HG02970 (cell line): ENCODE results near the gene UGT1A9.

Experiments
- ATAC-seq: cut with Tn5 transposase; IDR thresholded peaks from one replicate; pipeline ENCODE4 v1.9.1; 2021; ENCODE audit warnings: mild to moderate bottlenecking, moderate library complexity, moderate number of reproducible peaks; ENCODE audit not compliant: unreplicated experiment, low FRiP score

Gene UGT1A9

DNA sequence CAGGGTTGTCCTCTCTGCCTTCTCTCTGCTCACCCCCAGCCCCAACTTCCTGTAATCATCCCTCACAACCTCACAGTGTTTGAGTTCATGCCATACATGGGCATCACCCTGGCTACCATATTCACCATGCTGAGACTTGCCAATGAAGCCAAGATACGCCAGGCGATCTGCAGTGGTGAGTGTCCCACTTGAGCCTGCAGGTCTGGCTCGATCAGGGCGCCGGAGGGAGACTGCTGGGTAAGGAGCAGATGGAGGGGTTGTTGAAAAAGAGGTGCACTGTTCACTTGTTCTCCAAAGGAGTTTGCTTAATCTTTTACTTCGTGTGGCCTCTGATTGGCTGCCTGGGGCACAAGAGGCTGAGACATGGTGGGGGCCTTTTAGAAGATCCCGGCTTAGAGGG is 121.0 kb downstream of the UGT1A9 start:
- no peak for ATAC-seq

DNA sequence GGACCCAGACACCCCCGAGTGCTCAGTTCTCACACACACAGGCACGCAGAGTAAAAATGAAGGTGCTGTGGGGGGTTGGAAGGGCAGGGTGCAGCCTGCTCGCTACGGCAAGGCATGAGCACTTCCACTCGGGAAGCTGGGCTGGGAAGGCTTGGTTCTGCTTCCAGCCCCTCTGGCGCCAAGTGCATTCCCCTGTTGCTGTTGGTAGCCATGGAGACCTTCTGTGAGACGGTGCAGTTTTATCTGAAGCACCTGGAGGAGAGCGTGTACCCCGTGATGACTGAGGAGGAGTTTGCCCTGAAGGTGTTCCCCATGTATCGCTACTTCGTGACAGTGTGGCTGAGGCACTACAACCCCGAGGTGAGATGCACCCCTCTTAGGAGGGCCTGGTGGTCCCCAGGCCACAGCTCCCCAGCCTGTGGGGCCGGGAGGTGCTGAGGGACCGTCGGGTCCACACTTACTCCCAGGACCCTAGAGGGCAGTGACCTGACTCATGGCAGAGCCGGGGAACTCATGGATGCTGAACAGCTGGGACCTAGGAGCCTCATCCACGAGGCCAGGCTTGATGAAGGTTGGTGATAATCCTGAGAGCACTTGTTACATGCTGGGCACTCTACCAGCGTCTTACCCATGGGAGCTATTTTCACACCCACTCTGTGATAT is 121.9 kb downstream of the UGT1A9 start:
- no peak for ATAC-seq

DNA sequence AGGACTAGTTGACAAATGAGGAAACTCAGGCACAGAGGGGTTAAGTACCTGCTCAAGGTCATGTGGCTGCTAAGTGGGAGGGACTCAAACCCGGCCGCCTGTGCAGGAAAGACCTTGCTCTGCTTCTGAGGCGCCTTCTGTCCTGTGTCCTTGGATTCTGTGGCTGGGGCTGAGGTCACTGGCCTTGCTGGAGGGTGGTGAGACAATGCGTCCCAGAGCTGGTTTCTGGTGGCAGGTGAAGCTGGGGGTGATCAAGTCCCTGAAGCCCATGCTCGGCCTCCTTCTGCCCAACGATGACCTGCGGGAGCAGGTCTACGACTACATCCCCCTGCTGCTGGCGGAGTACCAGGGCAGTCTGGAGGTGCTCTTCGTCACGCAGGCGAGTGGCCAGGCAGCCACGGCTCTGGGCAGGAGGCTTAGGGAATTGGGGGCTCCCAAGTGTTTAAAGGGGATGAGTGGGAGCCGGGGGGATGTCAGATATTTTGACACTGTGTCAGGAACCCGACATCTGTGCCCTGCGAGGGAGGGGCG is 122.5 kb downstream of the UGT1A9 start:
- ATAC-seq = no peak

DNA sequence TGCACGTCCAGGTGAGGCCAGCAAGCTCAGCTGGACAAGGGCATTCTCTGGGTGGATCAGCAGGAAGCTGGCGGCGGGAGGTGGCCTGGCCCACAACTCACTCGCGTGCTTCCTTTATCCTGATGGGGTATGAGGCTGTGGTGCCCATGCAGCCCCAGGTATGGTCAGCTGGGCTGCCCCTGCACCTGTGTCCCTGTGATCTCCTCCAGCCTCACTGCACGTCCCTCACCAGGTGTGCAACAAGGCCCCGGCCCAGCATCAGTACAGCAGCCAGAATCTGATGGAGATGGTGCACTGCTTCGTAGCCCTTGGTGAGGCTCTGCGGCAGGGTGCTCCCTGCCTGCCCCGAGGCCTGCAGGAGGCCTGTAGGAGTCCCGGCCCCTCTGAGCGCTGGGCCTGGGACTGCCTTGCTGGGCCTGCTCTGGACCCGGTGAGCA is 124.1 kb downstream of the UGT1A9 start:
- ATAC-seq = no peak

DNA sequence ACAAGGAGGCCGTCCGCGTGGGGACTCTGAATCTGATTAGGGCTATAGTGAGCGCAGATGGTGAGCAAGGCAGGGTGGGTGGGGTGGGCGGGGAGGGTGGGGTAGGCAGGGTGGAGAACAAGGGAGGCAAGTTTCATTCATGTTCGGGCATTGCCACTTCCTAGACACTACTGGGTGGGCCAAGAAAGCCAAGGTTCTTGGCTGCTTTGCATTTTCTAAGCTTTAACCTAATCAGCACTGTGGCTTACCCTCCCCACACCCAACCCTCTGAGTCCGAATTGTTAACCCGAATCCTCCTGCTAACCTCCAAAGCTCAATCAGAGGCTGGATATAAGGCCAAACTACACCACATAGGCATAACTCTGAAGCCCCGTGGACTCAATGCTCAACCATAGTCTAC is 124.6 kb downstream of the UGT1A9 start:
- no peak for ATAC-seq

DNA sequence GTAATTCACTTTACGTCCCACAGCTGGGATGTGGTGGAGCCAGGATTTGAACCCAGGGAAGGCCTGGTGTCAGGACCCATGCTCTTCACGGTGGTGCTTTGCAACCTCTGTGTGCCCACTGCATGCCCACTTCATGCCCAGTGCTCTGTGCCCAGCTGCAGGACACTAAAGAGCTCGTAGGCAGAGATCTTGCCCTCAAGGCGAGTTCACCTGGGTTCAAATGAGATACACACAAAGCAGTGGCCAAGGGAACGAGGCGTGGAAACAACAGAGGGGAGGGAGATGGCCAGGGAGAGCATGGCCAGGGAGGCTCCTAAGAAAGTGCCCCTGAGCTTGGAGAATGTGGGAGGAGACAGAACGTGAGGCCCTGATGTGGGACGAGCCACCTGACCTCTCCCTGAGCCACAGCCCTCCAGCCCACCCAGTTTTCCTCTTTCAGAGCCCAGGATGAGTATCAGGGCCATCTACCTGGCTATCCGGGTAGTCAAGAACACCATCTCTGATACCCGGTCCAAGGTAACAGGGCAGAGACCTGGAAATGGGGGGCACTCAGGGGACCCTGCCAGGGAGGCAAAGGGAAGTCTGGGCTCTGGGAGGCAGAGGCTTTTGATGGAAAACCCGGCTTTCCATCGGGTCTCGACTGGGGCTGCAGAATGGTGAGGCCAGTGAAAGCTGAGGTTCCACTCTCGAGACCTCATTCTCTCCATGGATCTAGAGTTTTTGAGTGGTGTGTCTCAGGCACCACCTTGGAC is 126.8 kb downstream of the UGT1A9 start:
- ATAC-seq = no peak

DNA sequence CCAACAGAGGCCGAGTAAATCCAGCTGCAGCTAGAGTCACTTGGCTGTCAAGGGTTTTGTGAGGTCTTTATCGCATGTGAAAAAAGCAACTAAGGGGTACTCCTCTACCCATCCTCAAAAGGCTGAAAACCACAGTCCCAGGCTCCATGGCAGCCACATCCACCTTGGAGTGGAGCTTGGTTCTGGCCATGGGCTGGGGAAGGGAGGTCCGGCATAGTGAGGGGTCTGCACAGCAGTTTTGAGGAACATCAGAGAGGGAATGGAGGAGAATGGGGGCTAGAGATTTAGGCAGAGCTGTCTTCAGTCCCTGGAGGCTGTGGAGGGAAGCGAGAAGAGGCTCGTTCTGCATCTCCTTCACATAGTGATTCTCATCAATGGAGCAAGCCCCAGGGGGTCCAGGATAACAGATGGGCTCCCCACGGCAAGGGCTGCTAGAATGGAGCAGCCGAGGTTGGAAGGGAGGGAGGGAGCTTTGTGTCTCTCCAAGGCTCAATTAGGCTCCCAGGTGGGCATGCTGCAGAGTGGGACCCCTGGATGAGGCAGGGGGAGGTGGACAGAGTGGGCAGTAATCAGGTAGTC is 127.5 kb downstream of the UGT1A9 start:
- no peak for ATAC-seq

DNA sequence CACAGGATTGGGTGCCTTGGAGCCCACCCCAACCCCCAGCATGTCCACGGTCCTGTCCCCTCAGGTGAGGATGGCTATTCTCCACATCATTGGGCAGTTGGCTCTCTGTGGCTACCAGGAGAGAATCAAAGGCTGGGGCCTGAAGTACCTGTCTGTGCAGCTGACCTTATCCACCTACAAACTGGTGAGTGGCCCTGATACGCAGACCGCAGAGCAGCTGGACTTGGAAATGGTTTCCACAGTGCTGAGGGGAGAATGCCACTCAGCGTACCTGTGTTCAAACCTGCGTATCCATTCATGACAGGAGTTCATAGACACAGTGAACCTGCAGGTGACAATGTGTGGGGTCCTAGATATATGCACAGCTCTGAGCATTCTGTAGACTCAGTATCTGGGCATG is 128.0 kb downstream of the UGT1A9 start:
- no peak for ATAC-seq

DNA sequence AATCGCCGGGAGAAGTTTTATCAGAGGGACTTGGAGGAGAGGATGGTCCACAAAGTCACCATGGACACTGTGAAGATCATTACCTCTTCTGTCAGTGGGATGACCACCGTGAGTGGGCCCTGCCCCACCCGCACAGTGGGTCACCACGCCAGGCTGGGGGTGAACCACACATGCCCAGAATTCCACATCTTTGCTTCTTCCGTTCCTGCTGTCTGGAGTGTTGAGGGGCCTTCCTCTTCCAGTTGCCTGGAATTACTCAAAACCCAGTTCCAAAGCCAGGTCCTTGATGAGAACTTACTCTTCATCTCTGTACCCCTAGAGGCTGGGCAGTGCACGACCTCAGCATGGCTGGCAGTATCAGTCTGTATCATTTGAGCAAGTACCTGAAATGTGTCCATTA is 128.5 kb downstream of the UGT1A9 start:
- ATAC-seq = no peak

DNA sequence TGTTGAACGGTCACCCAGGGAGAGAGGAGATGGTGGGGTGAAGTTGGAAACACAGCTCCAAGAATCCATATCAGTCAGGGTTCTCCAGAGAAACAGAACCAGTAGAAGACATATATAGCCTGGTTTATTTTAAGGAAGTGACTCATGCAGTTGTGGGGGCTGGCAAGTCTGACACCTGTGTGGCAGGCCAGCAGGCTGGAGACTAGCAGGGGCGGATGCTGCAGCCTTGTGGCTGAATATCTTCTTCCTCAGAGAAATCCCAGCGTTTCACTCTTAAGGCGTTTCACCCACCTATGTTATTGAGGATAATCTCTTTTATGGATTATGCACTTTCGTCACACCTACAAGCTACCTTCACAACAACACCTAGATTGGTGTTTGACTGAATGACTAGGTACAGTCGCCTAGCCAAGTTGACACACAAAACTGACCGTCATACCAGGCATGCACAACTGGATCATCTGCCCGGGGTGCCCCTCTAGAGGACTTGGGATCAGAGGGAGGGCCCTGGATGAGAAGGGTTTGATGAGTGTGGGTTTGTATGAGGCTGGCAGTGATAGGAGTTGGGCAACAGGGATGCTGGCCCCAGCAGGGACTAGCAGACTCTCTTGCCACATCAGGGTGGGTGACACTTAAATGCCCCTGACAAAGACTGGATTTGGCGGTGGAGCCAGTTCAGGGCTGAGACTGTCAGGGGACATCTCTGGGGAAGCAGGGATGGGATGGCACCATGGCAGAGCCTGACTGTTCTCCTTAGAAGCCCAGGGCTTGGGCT is 129.8 kb downstream of the UGT1A9 start:
- no peak for ATAC-seq

DNA sequence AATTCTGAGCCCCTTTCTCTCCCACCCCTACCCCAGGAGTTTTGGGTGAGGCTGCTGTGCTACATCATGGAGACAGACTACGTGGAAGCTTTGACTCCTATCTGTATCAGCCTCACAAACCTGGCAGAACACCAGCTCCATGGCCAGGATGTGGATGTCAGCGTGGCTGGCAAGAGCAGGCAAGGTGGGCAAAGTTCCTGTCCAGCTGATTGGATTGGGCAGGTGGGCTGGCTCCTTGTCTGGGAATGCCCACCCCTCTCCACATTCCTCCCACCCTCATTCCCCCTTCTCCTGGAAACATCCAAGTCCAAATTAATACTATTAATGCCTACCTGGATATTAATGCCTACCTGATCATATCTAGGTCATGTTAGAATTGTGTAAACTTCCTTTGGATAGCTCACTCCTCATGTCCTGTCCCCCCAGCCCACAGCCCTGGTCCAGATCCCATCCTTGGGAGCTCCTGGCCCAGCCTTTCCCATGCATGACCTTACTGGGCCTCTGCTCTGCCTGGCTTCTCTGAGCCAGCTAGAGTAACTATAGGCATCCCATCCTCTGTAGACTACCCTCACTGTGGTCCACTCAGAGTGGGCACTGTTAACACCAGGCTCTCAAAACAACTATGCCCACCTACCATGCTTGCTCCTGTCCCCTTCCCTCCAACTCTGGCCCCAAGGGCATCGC is 130.6 kb downstream of the UGT1A9 start:
- no peak for ATAC-seq

DNA sequence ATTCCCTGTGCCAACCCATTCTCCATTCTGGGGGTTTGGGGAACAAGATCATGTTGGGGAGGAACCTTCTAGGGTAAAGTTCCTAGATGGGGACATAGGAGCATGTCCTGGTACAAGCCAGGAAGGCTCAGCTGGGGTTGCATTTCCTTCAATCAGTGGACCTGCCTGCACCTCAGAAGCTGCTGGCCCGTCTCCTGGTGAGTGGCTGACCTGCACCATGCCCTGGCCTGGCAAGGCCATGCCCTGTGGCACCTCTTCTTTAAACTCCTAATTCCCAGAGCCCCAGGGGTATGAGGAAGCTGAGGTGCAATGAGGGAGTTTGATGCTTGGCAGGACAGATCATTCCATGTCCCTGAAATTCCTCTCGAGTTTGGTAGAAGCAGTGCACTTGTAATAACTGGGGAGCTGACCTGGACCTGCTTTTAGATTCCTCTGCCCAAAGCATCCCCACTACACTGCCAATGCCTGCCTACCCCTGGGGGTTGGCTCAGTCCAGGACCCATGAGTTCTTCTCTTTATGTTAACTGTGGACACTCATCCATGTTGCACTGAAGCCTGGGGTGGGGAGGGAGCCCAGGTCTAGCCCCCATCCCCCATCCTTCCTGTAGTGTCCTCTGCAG is 131.7 kb downstream of the UGT1A9 start:
- no peak for ATAC-seq

DNA sequence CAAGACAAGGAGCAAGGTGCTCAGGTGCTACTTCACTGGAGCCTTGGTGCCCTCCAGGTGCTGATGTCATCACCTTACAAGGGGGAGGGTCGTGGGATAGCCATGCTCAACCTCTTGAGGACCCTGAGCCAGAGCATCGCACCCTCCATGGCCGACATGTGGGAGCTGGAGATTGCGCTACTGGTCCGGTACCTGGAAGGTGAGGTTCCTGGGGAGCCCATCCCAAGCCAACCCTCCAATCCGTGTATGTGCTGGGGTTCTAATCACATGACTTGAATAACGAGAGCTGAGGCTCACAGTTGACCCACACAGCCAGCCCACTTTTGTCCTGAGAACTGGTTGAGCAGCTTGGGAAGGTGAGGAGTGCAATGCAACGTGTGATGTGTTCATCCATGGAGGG is 132.3 kb downstream of the UGT1A9 start:
- ATAC-seq = no peak

DNA sequence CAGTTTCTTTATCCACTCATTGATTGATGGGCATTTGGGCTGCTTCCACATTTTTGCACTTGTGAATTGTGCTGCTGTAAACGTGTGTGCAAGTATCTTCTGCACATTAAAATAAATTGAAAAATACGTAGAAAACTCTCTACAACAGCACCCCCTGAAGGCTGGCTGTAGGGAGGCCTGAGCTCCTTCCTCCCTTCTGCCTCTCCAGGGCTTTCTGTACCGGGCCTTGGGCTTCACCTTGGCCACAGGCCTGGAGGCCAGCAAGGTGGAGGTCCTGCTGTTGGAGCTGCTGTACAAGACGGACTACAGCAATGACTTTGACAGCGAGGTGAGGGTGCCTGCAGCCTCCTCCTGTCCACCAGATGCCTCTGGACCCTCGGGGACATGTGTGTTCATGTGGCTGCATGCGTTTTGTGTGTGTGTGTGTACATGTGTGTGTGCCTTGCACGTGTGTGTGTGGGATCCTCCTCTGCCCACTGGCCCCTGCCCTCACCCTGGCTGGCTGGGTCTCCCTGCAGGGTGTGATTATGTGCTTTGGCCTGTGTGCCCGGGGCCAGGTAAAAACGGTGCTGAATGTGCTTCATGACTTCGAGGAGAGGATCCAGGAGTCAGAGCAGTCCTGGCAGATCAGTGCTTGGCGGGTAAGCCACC is 135.6 kb downstream of the UGT1A9 start:
- ATAC-seq = no peak

DNA sequence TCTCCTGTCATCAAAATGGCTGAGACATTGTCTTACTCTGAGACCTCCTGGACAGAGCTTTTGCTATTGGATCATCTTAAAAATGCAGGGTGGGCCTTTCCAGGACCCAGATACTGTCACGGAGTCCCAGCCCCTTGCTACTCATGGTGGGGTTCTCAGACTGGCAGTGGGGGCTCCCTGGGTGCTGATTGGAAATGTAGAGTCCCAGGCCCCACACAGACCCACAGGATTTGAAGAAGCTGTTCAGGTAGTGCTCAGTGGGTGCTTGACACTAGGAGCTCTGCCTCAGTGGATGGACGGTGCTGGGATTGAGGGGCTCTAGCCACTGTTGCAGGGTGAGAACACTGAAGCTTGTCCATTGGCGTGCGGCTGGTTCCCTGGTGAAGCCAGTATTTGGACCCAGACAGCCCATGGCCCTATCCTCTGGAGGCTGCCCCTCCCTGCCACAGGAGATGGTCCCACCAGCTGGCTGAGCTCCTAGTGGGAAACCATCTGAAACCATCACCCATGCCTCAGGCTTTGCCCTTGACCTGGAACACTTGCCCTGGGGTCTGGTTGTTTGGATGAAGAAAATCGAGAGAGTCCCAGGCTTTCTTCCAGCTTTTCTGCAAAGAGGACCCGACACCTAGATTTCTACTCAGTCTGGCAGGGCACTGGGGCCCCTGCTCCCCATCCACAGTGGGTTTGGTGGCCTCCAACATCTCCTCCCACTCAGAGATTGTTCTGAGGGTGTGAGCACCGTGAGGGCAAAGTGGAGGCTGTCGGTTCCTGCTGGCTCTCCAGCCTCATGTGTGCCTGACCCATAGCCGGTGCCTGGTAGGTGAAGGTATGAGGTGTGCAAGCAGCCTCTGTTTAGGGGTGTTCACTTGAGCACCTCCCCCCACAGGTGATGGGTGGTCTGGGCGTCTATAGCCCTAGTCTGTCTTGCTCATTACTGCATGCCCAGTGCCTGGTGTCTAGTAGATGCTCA is 136.6 kb downstream of the UGT1A9 start:
- no peak for ATAC-seq

DNA sequence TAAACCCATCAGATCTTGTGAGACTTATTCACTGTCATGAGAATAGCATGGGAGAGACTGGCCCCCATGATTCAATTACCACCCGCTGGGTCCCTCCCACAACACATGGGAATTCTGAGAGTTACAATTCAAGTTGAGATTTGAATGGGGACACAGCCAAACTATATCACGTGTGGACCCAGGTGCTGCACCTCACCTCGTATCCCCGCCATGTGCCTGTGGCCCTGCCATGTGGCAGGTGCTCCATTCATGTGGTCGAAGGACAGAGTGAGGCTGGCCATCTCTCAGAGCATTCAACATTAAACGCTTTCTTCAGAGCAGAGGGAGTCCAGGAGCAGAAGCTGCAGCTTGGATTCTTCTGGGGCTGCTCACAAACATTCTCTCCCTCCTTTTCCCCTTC is 138.7 kb downstream of the UGT1A9 start:
- no peak for ATAC-seq

DNA sequence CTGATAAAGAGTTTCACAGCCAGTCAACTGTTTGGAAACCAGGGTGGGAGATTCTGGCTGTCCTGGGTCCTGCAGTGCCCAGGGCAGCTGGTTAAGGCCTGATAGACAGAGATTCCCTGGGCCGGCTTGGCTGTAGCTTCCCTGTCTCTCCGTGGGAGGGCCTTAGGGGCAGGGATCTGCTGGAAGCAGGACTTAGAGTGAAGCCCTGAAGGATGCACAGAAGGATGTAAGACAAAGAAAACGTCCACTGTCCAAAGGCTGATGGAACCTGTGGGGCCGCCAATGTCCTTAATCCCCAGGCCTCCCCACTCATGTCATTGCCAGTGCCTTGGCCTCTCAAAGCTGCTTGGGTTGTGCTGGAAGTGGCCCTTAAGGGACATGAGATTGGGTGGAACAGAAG is 139.4 kb downstream of the UGT1A9 start:
- ATAC-seq = no peak

DNA sequence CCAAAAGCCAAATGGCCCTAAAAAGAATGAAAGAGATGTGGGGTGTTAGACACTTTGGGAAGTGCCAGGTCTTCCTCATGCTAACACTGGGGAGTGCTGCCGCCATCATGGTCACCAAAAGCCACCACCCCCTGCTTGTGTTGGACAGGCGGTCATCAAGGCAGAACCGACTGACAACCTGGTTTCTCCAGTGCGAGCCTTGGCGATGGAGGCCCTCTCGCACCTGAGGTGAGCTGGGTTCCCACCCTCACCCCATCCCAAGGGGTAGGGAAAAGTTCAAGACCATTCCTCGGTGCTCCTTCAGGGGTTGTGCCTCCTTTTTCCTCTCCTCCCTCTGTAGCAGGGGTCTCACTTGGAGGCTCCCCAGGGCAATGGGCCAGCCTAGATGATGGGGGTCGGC is 140.0 kb downstream of the UGT1A9 start:
- no peak for ATAC-seq
